Activated CD8-positive, alpha-beta T cell treated with anti-CD3 and anti-CD28 coated beads, Interleukin-2, amount 10 ng/mL, durations not matched to agents 7 days and 5 days (primary cell): ENCODE measurements around the gene ALDH1L1. TPM values are rescaled to one million over a fixed set of nuclear protein-coding genes. Genes with fewer than 3 reads are reported as not detected.
"Not testable (repeated sequence)": the region's sequence is repeated elsewhere in the genome, so short reads cannot be mapped to it uniquely, and the experiment has no call there.

Experiments used
- ATAC-seq: fragments of 150-1000 bp; cut with Tn5 transposase; one replicate; pipeline ENCODE4 v1.10.0; 2021; ENCODE audit warnings: moderate library complexity
- CTCF ChIA-PET: fragments of 350-600 bp; sonication (Branson Sonifier 250); formaldehyde crosslinking; loops from one replicate; lab custom pipeline; 2021; ENCODE audit warnings: antibody characterized with exemption; lab: Charles Lee
- POLR2A ChIA-PET: fragments of 350-600 bp; sonication (Branson Sonifier 250); formaldehyde crosslinking; loops from one replicate; lab custom pipeline; 2021; ENCODE audit warnings: antibody characterized with exemption; lab: Charles Lee
- DNase-seq: peaks from one replicate; pipeline ENCODE4 v3.0.0-alpha.2; 2020
- H3K27ac Mint-ChIP-seq: one replicate; pipeline ENCODE4 v1.8.0; 2021; ENCODE audit warnings: mild to moderate bottlenecking, mixed read lengths
- H3K27me3 Mint-ChIP-seq: one replicate; pipeline ENCODE4 v1.8.0; 2021; ENCODE audit warnings: low read depth, mixed read lengths
- H3K36me3 Mint-ChIP-seq: one replicate; pipeline ENCODE4 v1.8.0; 2021; ENCODE audit warnings: low read depth, mixed read lengths
- H3K4me1 Mint-ChIP-seq: one replicate; pipeline ENCODE4 v1.8.0; 2021; ENCODE audit warnings: low read depth, mixed read lengths
- H3K4me3 Mint-ChIP-seq: one replicate; pipeline ENCODE4 v1.8.0; 2021; ENCODE audit warnings: mild to moderate bottlenecking, mixed read lengths
- H3K9me3 Mint-ChIP-seq: one replicate; pipeline ENCODE4 v1.8.0; 2022; ENCODE audit warnings: mixed read lengths; ENCODE audit not compliant: insufficient read depth
- total RNA-seq, 2 experiments: library from RNA; stranded (reverse); gene quantifications; one replicate each; pipeline ENCODE4 v1.2.3, GENCODE V29; 2021

The ALDH1L1 gene
- total RNA-seq, 2 experiments from 2014 or later: not detected

GRCh38 chr3:126078866-126079265 is 101.5 kb downstream of the ALDH1L1 start:
- H3K9me3 Mint-ChIP-seq: no peaks in the 10 kb centered on the region
- no peak overlapping the region for H3K4me3 Mint-ChIP-seq
- ATAC-seq (no peak), DNase-seq (no peak)
- ChIA-PET POLR2A (no interaction called here), CTCF (no interaction called here)
- no peaks in the 10 kb centered on the region for H3K27me3 Mint-ChIP-seq
- H3K27ac Mint-ChIP-seq: no peak overlapping the region
- peaks cover 2% of the 10 kb centered on the region for H3K36me3 Mint-ChIP-seq
- H3K4me1 Mint-ChIP-seq: peaks cover 5% of the 10 kb centered on the region

- Mint-ChIP-seq H3K27me3 (peaks cover 1% of the 10 kb centered on the region), H3K4me1 (peaks cover under 1% of the 10 kb centered on the region), H3K36me3 (peaks cover 3% of the 10 kb centered on the region), H3K4me3 (no peak overlapping the region), H3K9me3 (no peaks in the 10 kb centered on the region), H3K27ac (no peak overlapping the region)
- DNase-seq (no peak), ATAC-seq (no peak)
- ChIA-PET POLR2A (no interaction called here), CTCF (no interaction called here)
These were observed 102.6 kb downstream of the ALDH1L1 start for GRCh38 chr3:126077754-126078153.

- no peaks in the 10 kb centered on the region for H3K4me1 Mint-ChIP-seq
- DNase-seq: no peak
- H3K27me3 Mint-ChIP-seq: peaks cover 2% of the 10 kb centered on the region
- ATAC-seq: no peak
- H3K27ac Mint-ChIP-seq: no peak overlapping the region
- H3K9me3 Mint-ChIP-seq: no peaks in the 10 kb centered on the region
- H3K36me3 Mint-ChIP-seq: peaks cover 3% of the 10 kb centered on the region
- no peak overlapping the region for H3K4me3 Mint-ChIP-seq
- ChIA-PET POLR2A (no interaction called here), CTCF (no interaction called here)
These were observed 104.2 kb downstream of the ALDH1L1 start for GRCh38 chr3:126076140-126076539.

GRCh38 chr3:126070146-126070545 is 110.2 kb downstream of the ALDH1L1 start:
- H3K27me3 Mint-ChIP-seq: peaks cover 2% of the 10 kb centered on the region
- peaks cover 6% of the 10 kb centered on the region for H3K36me3 Mint-ChIP-seq
- CTCF ChIA-PET: no interaction called here
- ATAC-seq (no peak), DNase-seq (no peak)
- H3K4me1 Mint-ChIP-seq: no peaks in the 10 kb centered on the region
- H3K4me3 Mint-ChIP-seq: no peak overlapping the region
- no peaks in the 10 kb centered on the region for H3K9me3 Mint-ChIP-seq
- no peak overlapping the region for H3K27ac Mint-ChIP-seq
- POLR2A ChIA-PET: no interaction called here

- Mint-ChIP-seq H3K27me3 (peaks cover 2% of the 10 kb centered on the region), H3K9me3 (no peaks in the 10 kb centered on the region), H3K27ac (no peak overlapping the region), H3K4me1 (peaks cover 11% of the 10 kb centered on the region), H3K36me3 (peaks cover 8% of the 10 kb centered on the region), H3K4me3 (no peak overlapping the region)
- CTCF ChIA-PET: no interaction called here
- ATAC-seq (no peak), DNase-seq (no peak)
- POLR2A ChIA-PET: no interaction called here
These were observed 112.4 kb downstream of the ALDH1L1 start for GRCh38 chr3:126067959-126068358.

GRCh38 chr3:126066676-126067075 is 113.7 kb downstream of the ALDH1L1 start:
- CTCF ChIA-PET, H3K9me3 Mint-ChIP-seq, H3K27ac Mint-ChIP-seq, ATAC-seq, POLR2A ChIA-PET, DNase-seq, H3K36me3 Mint-ChIP-seq, H3K27me3 Mint-ChIP-seq, H3K4me3 Mint-ChIP-seq: not testable (repeated sequence)
- H3K4me1 Mint-ChIP-seq: peaks cover 11% of the 10 kb centered on the region

- ATAC-seq (no peak), DNase-seq (no peak)
- Mint-ChIP-seq H3K27ac (no peak overlapping the region), H3K27me3 (no peaks in the 10 kb centered on the region), H3K4me3 (no peak overlapping the region), H3K4me1 (peaks cover 11% of the 10 kb centered on the region), H3K36me3 (peaks cover 7% of the 10 kb centered on the region), H3K9me3 (no peaks in the 10 kb centered on the region)
- CTCF ChIA-PET: interaction anchor here (0.6 kb wide), 1 partner anchor 16 kb away, joined by 3 read pairs; no protein-coding TSS in a partner anchor
- POLR2A ChIA-PET: no interaction called here
These were observed 114.5 kb downstream of the ALDH1L1 start for GRCh38 chr3:126065876-126066275.

- H3K27me3 Mint-ChIP-seq: no peaks in the 10 kb centered on the region
- DNase-seq (no peak), ATAC-seq (no peak)
- peaks cover 11% of the 10 kb centered on the region for H3K4me1 Mint-ChIP-seq
- no peaks in the 10 kb centered on the region for H3K9me3 Mint-ChIP-seq
- H3K27ac Mint-ChIP-seq: peak overlapping the region; percentile 28
- H3K4me3 Mint-ChIP-seq: no peak overlapping the region
- peaks cover 7% of the 10 kb centered on the region for H3K36me3 Mint-ChIP-seq
- ChIA-PET CTCF (no interaction called here), POLR2A (no interaction called here)
These were observed 115.6 kb downstream of the ALDH1L1 start for GRCh38 chr3:126064627-126065258.

GRCh38 chr3:126063358-126063965 is 116.9 kb downstream of the ALDH1L1 start:
- ATAC-seq (no peak), DNase-seq (no peak)
- ChIA-PET POLR2A (no interaction called here), CTCF (interaction anchor here (1.3 kb wide), 2 partner anchors 18 to 21 kb away, joined by 3 to 7 read pairs; partner anchors contain the start of gene SLC41A3)
- H3K4me1 Mint-ChIP-seq: peaks cover 11% of the 10 kb centered on the region
- H3K27ac Mint-ChIP-seq: peak overlapping the region; percentile 85
- H3K36me3 Mint-ChIP-seq: peaks cover 7% of the 10 kb centered on the region
- no peaks in the 10 kb centered on the region for H3K9me3 Mint-ChIP-seq
- H3K4me3 Mint-ChIP-seq: no peak overlapping the region
- H3K27me3 Mint-ChIP-seq: no peaks in the 10 kb centered on the region

GRCh38 chr3:126061301-126062032 is 118.9 kb downstream of the ALDH1L1 start:
- DNase-seq (no peak), ATAC-seq (no peak)
- CTCF ChIA-PET: no interaction called here
- no peaks in the 10 kb centered on the region for H3K27me3 Mint-ChIP-seq
- peaks cover 3% of the 10 kb centered on the region for H3K36me3 Mint-ChIP-seq
- peaks cover 11% of the 10 kb centered on the region for H3K4me1 Mint-ChIP-seq
- POLR2A ChIA-PET: no interaction called here
- H3K9me3 Mint-ChIP-seq: no peaks in the 10 kb centered on the region
- no peak overlapping the region for H3K27ac Mint-ChIP-seq
- no peak overlapping the region for H3K4me3 Mint-ChIP-seq

GRCh38 chr3:126060613-126061145 is 119.7 kb downstream of the ALDH1L1 start:
- no peak overlapping the region for H3K4me3 Mint-ChIP-seq
- H3K4me1 Mint-ChIP-seq: peaks cover 11% of the 10 kb centered on the region
- ATAC-seq: no peak
- H3K27ac Mint-ChIP-seq: no peak overlapping the region
- H3K27me3 Mint-ChIP-seq: no peaks in the 10 kb centered on the region
- ChIA-PET CTCF (no interaction called here), POLR2A (no interaction called here)
- H3K36me3 Mint-ChIP-seq: peaks cover 3% of the 10 kb centered on the region
- no peak for DNase-seq
- no peaks in the 10 kb centered on the region for H3K9me3 Mint-ChIP-seq

- peaks cover 3% of the 10 kb centered on the region for H3K36me3 Mint-ChIP-seq
- CTCF ChIA-PET: no interaction called here
These were observed 121.7 kb downstream of the ALDH1L1 start for GRCh38 chr3:126058666-126059065.

More at GRCh38 chr3:126058666-126059065, 121.7 kb downstream of the ALDH1L1 start:
- no peak overlapping the region for H3K4me3 Mint-ChIP-seq
- H3K9me3 Mint-ChIP-seq: no peaks in the 10 kb centered on the region
- no peak overlapping the region for H3K27ac Mint-ChIP-seq
- H3K4me1 Mint-ChIP-seq: peaks cover 6% of the 10 kb centered on the region
- no peaks in the 10 kb centered on the region for H3K27me3 Mint-ChIP-seq
- no peak for DNase-seq
- POLR2A ChIA-PET: no interaction called here
- no peak for ATAC-seq
